SW480 (cell line): ENCODE data around the gene GABBR2.

ENCODE experiments used
- DNase-seq: peaks from one replicate; pipeline ENCODE4 v3.0.0-alpha.2; 2016; ENCODE audit warnings: low spot score

GABBR2 gene

GRCh38 chr9:98634685-98635336 lies 73.9 kb downstream of the GABBR2 start:
- no peak for DNase-seq

DNA sequence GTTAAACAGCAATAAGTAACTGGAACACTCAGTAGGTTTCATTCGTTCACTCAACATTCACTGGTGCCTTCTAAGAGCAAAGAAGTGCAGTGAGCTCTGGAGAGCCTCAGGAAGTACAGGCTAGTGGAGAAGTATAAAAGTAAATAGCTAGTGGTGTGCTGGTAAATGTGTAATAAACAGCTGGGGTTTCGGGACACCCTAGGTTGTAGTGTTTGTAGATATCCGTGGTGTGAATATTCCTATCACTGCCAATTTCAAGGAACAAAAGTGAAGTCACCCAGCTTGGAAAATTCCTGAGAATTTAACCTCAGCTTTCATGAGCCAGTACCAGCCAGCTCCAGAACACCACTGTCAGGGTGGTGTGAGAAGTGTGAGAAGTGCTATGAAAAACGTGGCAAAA lies 75.9 kb downstream of the GABBR2 start:
- no peak for DNase-seq

- no peak for DNase-seq
These were observed 81.4 kb downstream of the GABBR2 start for GRCh38 chr9:98627296-98627695.

- no peak for DNase-seq
These were observed 83.0 kb downstream of the GABBR2 start for GRCh38 chr9:98625728-98626127.

- DNase-seq = no peak
These were observed 88.9 kb downstream of the GABBR2 start for GRCh38 chr9:98619788-98620187.

DNA sequence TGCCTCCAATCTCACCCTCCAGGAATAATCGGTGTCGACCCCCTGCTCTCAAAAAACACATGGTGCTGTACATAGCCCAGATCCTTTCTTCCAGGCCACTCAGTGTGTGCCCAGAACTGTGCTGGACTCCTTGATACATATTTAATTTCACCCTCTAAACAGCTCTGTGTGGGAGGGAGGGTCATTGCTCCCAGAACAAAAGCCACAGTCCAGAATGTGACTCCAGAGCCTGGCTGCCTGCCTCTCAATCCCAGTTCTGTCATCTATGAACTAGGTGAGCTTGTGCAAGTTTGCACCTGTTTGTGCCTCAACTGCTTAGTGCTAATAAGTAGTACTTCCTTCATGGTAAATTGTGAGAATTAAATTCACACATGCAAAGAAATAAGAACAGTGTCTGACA lies 93.1 kb downstream of the GABBR2 start:
- DNase-seq = no peak

DNA sequence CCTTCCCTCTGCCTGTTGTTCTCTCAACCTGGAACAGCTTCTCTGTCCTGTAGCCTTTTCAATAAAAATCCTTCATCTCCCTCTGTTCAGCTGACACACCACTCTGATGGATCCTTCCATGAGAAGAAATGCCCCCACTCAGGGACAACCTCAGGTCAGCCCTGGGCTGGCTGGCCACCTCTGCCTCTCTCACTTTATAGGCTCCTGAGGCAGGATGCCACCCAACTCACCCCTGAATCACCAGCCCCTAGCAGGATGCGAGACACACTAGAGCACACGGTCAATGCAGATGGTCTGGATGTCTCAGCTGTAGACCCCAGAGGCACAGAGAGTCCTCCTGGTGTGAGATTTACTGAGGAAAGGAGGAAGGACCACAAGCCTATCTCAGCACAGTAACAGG lies 93.8 kb downstream of the GABBR2 start:
- DNase-seq = no peak

GRCh38 chr9:98612061-98612752 lies 96.5 kb downstream of the GABBR2 start:
- no peak for DNase-seq

DNA sequence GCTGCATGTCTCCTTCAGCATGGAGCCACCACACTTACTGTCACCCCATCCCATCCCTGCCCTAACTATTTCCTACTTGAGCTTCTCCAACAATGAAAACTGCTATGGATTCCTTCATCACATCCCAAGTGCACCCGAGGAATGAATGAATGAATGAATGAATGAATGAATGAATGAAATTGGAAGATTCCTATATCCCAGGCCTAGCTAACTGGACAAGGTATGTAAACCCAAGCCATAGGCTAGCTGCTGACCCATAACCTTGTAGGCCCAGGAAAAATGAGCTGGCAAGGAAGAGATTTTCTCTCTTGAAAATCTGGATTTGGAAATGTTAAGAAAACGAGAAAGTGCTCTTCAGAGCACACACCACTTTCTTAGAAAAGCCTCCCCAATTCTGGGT lies 97.4 kb downstream of the GABBR2 start:
- DNase-seq = no peak

DNA sequence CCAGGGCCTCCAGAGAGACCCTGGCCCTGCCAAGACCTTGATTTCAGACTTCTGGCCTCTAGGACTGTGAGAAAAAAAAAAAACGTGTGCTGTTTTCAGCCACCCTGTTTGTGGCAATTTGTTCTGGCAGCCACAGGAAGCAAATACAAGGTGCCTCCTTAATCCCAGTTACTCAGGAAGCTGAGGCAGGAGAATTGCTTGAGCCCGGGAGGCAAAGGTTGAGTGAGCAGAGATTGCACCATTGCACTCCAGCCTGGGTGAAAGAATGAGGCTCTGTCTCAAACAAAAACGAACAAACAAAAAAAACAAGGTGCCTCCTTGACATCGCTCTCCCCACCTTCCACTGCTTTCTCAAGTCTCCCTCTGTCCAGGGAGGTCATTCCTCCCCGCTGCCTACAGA lies 98.0 kb downstream of the GABBR2 start:
- DNase-seq = no peak

GRCh38 chr9:98610211-98610610 lies 98.5 kb downstream of the GABBR2 start:
- DNase-seq = no peak

DNA sequence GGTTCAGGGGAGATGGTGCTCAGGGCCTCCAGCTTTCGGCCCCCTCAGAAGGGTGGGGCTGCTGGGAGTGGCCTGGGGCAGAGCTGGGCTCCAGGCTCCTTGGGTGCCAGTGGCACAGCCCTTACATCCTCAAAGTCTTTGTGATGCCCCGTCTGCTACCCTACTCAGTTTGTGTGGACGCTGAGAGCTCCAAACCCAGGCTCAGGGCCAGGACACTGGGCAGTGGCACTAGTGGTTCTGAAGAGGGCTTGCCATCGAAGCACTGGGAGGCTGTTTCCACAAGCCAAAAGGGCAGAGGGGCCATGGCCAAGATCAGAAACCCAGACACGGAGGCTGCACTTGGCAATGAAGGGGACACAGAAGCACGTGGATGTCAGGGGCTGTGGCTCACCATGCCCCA lies 99.1 kb downstream of the GABBR2 start:
- DNase-seq = no peak

DNA sequence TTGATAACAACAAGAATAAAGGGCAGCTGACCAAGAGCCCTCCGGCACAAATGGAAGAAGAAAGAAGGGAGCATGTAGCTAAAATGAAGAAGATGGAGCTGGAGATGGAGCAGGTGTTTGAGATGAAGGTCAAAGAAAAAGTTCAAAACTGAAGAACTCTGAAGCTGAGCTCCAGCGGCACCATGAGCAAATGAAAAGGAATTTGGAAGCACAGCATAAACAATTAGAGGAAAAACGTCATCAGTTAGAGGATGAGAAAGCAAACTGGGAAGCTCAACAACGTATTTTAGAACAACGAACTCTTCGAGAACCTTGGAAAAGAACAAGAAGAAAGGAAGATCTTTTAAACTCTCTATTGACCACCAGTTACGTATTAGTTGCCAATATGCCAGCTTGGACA lies 100.9 kb downstream of the GABBR2 start:
- DNase-seq = no peak

GRCh38 chr9:98607152-98607551 lies 101.6 kb downstream of the GABBR2 start:
- DNase-seq = no peak

GRCh38 chr9:98606730-98607129 lies 102.0 kb downstream of the GABBR2 start:
- DNase-seq = no peak

DNA sequence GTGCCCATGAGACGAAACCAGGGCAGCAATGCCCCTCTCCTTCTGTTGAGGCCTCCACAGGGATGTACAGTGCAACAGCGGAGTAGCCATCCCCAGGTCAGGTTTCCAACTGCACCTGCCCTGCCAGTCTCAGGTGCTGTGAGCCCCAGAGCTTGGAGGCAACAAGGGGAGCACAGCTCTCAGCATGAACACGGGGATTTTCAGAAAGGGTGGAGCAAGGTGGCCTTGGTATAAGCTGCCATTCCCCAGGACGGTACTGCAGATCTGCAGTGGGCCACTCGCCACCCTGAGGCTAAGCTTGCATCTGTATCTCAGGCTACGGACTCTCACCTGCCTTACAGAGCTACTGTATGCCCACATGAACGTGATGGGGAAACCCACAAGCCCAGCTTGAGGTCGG lies 103.6 kb downstream of the GABBR2 start:
- no peak for DNase-seq

DNA sequence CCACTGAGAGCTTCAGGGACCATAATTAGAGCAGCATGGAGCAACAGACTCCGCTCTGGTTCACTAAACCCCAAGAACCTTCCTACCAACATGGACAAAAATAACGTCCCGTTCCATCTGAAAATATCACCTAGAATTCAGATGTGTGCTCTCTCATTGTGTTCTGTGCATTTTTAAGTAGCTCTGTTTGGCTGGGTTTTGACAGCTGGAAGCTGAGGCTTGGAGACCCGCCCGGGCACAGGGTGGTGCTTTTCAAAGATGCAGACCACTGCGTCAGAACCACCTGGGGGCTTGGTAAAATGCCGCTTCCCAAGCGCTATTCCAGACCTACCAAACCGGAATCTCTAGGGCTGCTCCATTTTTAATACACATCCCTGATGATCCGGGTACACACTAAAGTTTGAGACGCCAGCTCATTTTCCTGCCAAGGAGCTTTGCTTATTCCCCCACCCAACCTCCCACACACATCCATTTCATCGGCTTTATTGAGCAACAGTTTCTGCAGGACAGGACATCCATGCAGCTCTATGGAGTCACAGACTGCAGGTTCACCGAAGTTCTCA lies 104.8 kb downstream of the GABBR2 start:
- DNase-seq = no peak

GRCh38 chr9:98602839-98603500 lies 105.8 kb downstream of the GABBR2 start:
- no peak for DNase-seq

- no peak for DNase-seq
These were observed 108.1 kb downstream of the GABBR2 start for GRCh38 chr9:98600631-98601030.

- DNase-seq = no peak
These were observed 109.0 kb downstream of the GABBR2 start for GRCh38 chr9:98599566-98600216.

- no peak for DNase-seq
These were observed 109.9 kb downstream of the GABBR2 start for GRCh38 chr9:98598861-98599260.

GRCh38 chr9:98597236-98597771 lies 111.4 kb downstream of the GABBR2 start:
- DNase-seq = no peak
